AG09319 (cell line): ENCODE measurements around the gene MOSMO.
"Not testable (repeated sequence)": the region's sequence is repeated elsewhere in the genome, so short reads cannot be mapped to it uniquely, and the experiment has no call there.

Source experiments
- DNase-seq: peaks from one replicate; pipeline ENCODE4 v3.0.0-alpha.2; 2010; ENCODE audit warnings: low read depth; ENCODE audit errors: extremely low read depth
- TF ChIP-seq, protein P1 (sequence below): IDR thresholded peaks from 2 replicates; pipeline ENCODE4 v1.5.1; 2011; ENCODE audit warnings: low read depth, mild to moderate bottlenecking, inconsistent platforms, low read length, moderate library complexity

MOSMO gene

GRCh38 chr16:22012241-22012640, 4.3 kb downstream of the MOSMO start:
- no peak for DNase-seq
- TF ChIP-seq, protein P1, sequence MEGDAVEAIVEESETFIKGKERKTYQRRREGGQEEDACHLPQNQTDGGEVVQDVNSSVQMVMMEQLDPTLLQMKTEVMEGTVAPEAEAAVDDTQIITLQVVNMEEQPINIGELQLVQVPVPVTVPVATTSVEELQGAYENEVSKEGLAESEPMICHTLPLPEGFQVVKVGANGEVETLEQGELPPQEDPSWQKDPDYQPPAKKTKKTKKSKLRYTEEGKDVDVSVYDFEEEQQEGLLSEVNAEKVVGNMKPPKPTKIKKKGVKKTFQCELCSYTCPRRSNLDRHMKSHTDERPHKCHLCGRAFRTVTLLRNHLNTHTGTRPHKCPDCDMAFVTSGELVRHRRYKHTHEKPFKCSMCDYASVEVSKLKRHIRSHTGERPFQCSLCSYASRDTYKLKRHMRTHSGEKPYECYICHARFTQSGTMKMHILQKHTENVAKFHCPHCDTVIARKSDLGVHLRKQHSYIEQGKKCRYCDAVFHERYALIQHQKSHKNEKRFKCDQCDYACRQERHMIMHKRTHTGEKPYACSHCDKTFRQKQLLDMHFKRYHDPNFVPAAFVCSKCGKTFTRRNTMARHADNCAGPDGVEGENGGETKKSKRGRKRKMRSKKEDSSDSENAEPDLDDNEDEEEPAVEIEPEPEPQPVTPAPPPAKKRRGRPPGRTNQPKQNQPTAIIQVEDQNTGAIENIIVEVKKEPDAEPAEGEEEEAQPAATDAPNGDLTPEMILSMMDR: no peak

GRCh38 chr16:22013486-22013885, 5.6 kb downstream of the MOSMO start:
- no peak for DNase-seq
- TF ChIP-seq, protein P1: no peak

GRCh38 chr16:22014271-22014873, 6.5 kb downstream of the MOSMO start:
- DNase-seq: no peak
- TF ChIP-seq, protein P1: no peak

- TF ChIP-seq, protein P1: no peak
- DNase-seq: no peak
These were observed 9.0 kb downstream of the MOSMO start for GRCh38 chr16:22016927-22017326.

GRCh38 chr16:22018559-22018958, 10.6 kb downstream of the MOSMO start:
- TF ChIP-seq, protein P1: no peak
- DNase-seq: no peak

DNA sequence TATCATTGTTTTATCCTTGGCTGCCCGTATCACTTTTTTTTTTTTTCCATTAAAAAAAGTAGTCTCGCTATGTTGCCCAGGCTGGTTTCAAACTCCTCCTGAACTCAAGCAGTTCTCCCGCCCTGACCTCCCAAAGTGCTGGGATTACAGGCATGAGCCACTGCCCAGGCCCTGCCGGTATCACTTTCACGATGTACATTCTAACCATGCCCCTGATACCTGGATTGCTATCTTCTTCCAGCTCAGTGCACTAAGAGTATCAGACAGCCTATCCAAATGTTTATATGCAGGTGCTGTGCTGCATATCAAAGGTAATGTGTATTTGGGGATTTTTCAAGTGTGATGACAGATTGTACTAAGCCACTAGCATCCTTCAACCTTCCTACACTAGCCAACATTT, 14.2 kb downstream of the MOSMO start:
- DNase-seq: no peak
- TF ChIP-seq, protein P1: no peak

DNA sequence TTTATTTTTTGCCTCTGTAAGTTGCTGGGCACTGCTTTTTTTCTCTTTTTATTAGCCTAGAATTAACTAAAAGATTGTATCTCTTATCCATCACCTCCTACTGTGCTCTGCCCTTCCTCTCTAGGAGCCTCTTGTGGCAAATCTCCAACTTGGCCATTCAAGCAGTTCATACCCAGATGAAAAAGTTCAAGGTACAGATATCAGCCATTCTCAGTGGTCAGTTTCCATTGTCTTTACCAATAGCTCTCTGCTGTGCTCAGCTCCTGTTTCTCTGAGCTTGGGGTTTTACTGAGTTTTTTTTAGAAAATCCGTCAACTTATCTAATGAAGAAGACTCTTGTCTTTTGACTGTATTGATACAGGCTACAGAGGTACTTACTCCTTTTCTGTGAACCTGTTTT, 15.6 kb downstream of the MOSMO start:
- DNase-seq: no peak
- TF ChIP-seq, protein P1: no peak

DNA sequence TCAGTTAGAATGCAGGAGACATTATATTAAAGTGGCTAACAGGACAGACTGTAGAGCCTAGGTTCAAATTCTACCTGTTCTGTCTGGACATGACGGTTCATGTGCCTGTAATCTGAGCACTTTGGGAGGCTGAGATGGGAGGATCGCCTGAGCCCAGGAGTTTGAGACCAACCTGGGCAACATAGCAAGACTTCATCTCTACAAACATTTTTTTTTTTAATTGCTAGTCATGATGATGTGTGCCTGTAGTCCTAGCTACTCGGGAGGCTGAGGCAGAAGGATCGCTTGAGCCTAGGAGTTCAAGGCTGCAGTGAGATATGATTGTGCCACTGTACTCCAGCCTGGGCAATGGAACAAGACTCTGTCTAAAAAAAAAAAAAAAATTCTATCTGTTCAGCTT, 16.9 kb downstream of the MOSMO start:
- DNase-seq: not testable (repeated sequence)
